GM12875 (cell line): ENCODE measurements around the gene SLC25A44.

ENCODE experiments used
- H3K4me3 ChIP-seq: one replicate; pipeline ENCODE4 v1.5.1; 2011; ENCODE audit warnings: low read depth, low read length, control low read depth
- CTCF ChIP-seq: IDR thresholded peaks from 2 replicates; pipeline ENCODE4 v1.5.1; 2011; ENCODE audit warnings: low read depth, mild to moderate bottlenecking, control low read depth, inconsistent platforms, low read length, moderate library complexity, borderline replicate concordance; ENCODE audit not compliant: insufficient read depth

Gene SLC25A44

GRCh38 chr1:156163712-156164111 lies 30.2 kb upstream of the SLC25A44 start:
- TF ChIP-seq CTCF = no peak
- H3K4me3 ChIP-seq = no peak overlapping the region

GRCh38 chr1:156164125-156164831 lies 29.6 kb upstream of the SLC25A44 start:
- no peak overlapping the region for H3K4me3 ChIP-seq
- no peak for TF ChIP-seq CTCF

- no peak overlapping the region for H3K4me3 ChIP-seq
- no peak for TF ChIP-seq CTCF
Measured at GRCh38 chr1:156165083-156165482, 28.8 kb upstream of the SLC25A44 start.

GRCh38 chr1:156167536-156167935 lies 26.4 kb upstream of the SLC25A44 start:
- no peak for TF ChIP-seq CTCF
- no peak overlapping the region for H3K4me3 ChIP-seq

GRCh38 chr1:156172696-156173470 lies 21.0 kb upstream of the SLC25A44 start:
- no peak for TF ChIP-seq CTCF
- no peak overlapping the region for H3K4me3 ChIP-seq

- H3K4me3 ChIP-seq = no peak overlapping the region
- no peak for TF ChIP-seq CTCF
Measured at GRCh38 chr1:156176610-156177210, 17.2 kb upstream of the SLC25A44 start.
